K562 (cell line): ENCODE results near the gene PPT2. TPM values are rescaled to one million over a fixed set of nuclear protein-coding genes. Genes with fewer than 3 reads are reported as not detected.
A peak's percentile ranks its signal among the peaks of the same experiment; 100 is the strongest.

ENCODE experiments used
- ATF1 ChIP-seq, 2 experiments: fragments of 450-650 bp in 1 of 2; IDR thresholded peaks; 2 replicates each; pipeline ENCODE4 v1.6.1; 2016; ENCODE audit warnings: missing compliant biosample characterization in 1 of 2, missing genetic modification characterization in 1 of 2
- CAMTA2 ChIP-seq: fragments of 250-450 bp; sonication (Bioruptor Pico); conservative IDR thresholded peaks from 2 replicates; pipeline ENCODE4 v1.5.1; 2022
- CEBPB ChIP-seq: fragments of 450-650 bp; IDR thresholded peaks from 2 replicates; pipeline ENCODE4 v1.6.1; 2016; ENCODE audit warnings: missing genetic modification characterization, missing compliant biosample characterization
- DPF2 ChIP-seq: fragments of 450-650 bp; IDR thresholded peaks from 2 replicates; pipeline ENCODE4 v1.6.1; 2016
- JUND ChIP-seq, 2 experiments: IDR thresholded peaks; 2 replicates in 1 of 2; 3 replicates in 1 of 2; pipeline ENCODE4 v1.6.1; 2011; ENCODE audit warnings: borderline replicate concordance in 2 of 2, low read depth in 2 of 2, low read length in 2 of 2, improper control_type of control experiment in 1 of 2, missing biosample characterization in 1 of 2, missing genetic modification characterization in 1 of 2, missing genetic modification reagents in 1 of 2
- POLR3A ChIP-seq: IDR thresholded peaks from 2 replicates; pipeline ENCODE4 v1.6.1; 2011; ENCODE audit warnings: borderline replicate concordance, mild to moderate bottlenecking, moderate library complexity; ENCODE audit not compliant: insufficient read length, insufficient read depth; ENCODE audit errors: extremely low read depth
- PTRF ChIP-seq: fragments of 450-650 bp; IDR thresholded peaks from 2 replicates; pipeline ENCODE4 v1.6.1; 2016; ENCODE audit warnings: mild to moderate bottlenecking, missing genetic modification characterization, missing compliant biosample characterization
- RBBP5 ChIP-seq: fragments of 200-600 bp; sonication (generic); IDR thresholded peaks from 2 replicates; pipeline ENCODE4 v1.6.1; 2012; ENCODE audit warnings: borderline replicate concordance, mild to moderate bottlenecking, low read length, control low read depth, inconsistent platforms; ENCODE audit not compliant: insufficient read depth, poor library complexity, severe bottlenecking
- RBM15 ChIP-seq: fragments of 200-400 bp; formaldehyde crosslinking; IDR thresholded peaks from 2 replicates; pipeline ENCODE4 v1.6.1; 2018; ENCODE audit warnings: mild to moderate bottlenecking, low read length, moderate library complexity; ENCODE audit not compliant: insufficient read depth
- SUPT5H ChIP-seq: fragments of 450-650 bp; IDR thresholded peaks from 2 replicates; pipeline ENCODE4 v1.6.1; 2016
- TBL1XR1 ChIP-seq, 2 experiments: IDR thresholded peaks; 2 replicates each; pipeline ENCODE4 v1.6.1; 2012; ENCODE audit warnings: improper control_type of control experiment in 2 of 2, low read length in 2 of 2, mild to moderate bottlenecking in 1 of 2
- TCFL5 ChIP-seq: fragments of 250-450 bp; sonication (Bioruptor Pico); conservative IDR thresholded peaks from 2 replicates; pipeline ENCODE4 v1.6.1; 2021; ENCODE audit warnings: mild to moderate bottlenecking, moderate library complexity, matching md5 sums
- ZNF282 ChIP-seq: sonication (generic); formaldehyde crosslinking; IDR thresholded peaks from 2 replicates; pipeline ENCODE4 v1.8.1; 2023; ENCODE audit warnings: missing genetic modification reagents
- ZNF77 ChIP-seq: fragments of 250-450 bp; sonication (Bioruptor Pico); IDR thresholded peaks from 2 replicates; pipeline ENCODE4 v1.5.0; 2020
- polyA plus RNA-seq, 8 experiments: library from polyadenylated mRNA; depleted of rRNA in 4 of 8; stranded (reverse) in 5 of 8; unstranded in 3 of 8; fragments of >200 nt; fragmentation: Nextera tagmentation in 2 of 8; fragmentation: Illumina TruSeq in 1 of 8; extraction: Ambion mirVana in 2 of 8; extraction: Trizol in 1 of 8; gene quantifications; 2 replicates each; pipeline versions ENCODE4 v1.2.1 to v1.2.3, GENCODE V29; 2011 to 2014; ENCODE audit warnings: inconsistent platforms in 1 of 8, missing spikeins in 1 of 8
- total RNA-seq, 7 experiments: library from RNA; depleted of rRNA in 6 of 7; stranded (reverse); fragments of >200 nt in 6 of 7; fragmentation: Illumina TruSeq in 2 of 7; extraction: Trizol in 2 of 7; gene quantifications; 2 replicates each; pipeline versions ENCODE4 v1.2.1 to v1.2.3, GENCODE V29; 2011 to 2021; ENCODE audit warnings: low replicate concordance in 1 of 7
- TF ChIP-seq, protein P1 (sequence below), 2 experiments: fragments of 450-650 bp; IDR thresholded peaks; 2 replicates each; pipeline ENCODE4 v1.6.1; 2016; ENCODE audit warnings: mild to moderate bottlenecking in 2 of 2, borderline replicate concordance in 1 of 2, low read depth in 1 of 2, moderate library complexity in 1 of 2
- TF ChIP-seq, protein P2 (sequence below): sonication (generic); formaldehyde crosslinking; IDR thresholded peaks from 2 replicates; pipeline ENCODE4 v1.8.1; 2022; ENCODE audit warnings: missing genetic modification reagents
- TF ChIP-seq, protein P3 (sequence below): sonication (generic); formaldehyde crosslinking; IDR thresholded peaks from 2 replicates; pipeline ENCODE4 v1.8.0; 2022; ENCODE audit warnings: mild to moderate bottlenecking, missing genetic modification reagents

The PPT2 gene
- total and polyA plus RNA-seq, 9 of the 15 experiments (the other 6 are each of a cell fraction or from before 2014, with no cell fraction given) = 27.4 to 98.8 (median 69.9) TPM

DNA sequence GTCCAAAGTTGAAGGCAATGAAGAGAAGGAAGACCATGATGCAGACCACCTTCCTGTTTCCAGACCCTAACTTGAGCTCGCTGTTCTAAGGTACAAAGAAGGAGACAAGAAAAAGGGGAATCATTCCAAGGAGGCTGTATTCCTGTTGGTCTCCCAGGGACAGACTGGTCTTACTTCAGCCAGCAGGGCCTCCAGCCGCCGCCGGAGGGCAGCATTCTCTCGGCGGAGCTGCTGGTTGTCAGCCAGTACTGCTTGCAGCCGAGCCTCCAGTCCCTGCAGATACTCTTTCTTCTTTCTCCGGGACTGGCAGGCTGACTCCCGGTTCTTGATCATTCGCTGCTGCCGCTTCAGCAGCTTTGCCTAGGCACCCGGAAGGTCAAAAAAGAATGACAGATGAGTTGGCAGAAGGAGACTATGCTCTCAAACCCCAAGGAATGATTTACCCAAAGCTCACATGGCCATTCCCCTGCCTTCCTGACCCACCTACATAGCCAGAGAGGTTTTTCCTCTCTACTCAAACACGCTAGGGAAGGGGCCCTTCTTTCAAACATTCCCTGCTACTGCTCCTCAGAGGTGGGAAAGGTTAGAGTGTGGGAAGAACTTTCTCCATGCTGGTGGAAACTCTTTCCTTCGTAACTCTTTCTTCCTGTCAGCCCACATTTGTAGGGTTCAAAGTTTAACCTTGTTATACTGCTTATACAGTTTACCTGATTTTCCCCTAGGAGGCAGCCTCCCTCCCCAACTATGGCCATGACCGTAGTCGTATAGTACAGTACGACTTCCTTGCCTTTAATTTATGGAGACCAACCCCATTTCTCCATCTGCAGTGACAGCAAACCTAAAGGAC is 34.9 kb upstream of the PPT2 start (continued):
- TF ChIP-seq, protein P1, sequence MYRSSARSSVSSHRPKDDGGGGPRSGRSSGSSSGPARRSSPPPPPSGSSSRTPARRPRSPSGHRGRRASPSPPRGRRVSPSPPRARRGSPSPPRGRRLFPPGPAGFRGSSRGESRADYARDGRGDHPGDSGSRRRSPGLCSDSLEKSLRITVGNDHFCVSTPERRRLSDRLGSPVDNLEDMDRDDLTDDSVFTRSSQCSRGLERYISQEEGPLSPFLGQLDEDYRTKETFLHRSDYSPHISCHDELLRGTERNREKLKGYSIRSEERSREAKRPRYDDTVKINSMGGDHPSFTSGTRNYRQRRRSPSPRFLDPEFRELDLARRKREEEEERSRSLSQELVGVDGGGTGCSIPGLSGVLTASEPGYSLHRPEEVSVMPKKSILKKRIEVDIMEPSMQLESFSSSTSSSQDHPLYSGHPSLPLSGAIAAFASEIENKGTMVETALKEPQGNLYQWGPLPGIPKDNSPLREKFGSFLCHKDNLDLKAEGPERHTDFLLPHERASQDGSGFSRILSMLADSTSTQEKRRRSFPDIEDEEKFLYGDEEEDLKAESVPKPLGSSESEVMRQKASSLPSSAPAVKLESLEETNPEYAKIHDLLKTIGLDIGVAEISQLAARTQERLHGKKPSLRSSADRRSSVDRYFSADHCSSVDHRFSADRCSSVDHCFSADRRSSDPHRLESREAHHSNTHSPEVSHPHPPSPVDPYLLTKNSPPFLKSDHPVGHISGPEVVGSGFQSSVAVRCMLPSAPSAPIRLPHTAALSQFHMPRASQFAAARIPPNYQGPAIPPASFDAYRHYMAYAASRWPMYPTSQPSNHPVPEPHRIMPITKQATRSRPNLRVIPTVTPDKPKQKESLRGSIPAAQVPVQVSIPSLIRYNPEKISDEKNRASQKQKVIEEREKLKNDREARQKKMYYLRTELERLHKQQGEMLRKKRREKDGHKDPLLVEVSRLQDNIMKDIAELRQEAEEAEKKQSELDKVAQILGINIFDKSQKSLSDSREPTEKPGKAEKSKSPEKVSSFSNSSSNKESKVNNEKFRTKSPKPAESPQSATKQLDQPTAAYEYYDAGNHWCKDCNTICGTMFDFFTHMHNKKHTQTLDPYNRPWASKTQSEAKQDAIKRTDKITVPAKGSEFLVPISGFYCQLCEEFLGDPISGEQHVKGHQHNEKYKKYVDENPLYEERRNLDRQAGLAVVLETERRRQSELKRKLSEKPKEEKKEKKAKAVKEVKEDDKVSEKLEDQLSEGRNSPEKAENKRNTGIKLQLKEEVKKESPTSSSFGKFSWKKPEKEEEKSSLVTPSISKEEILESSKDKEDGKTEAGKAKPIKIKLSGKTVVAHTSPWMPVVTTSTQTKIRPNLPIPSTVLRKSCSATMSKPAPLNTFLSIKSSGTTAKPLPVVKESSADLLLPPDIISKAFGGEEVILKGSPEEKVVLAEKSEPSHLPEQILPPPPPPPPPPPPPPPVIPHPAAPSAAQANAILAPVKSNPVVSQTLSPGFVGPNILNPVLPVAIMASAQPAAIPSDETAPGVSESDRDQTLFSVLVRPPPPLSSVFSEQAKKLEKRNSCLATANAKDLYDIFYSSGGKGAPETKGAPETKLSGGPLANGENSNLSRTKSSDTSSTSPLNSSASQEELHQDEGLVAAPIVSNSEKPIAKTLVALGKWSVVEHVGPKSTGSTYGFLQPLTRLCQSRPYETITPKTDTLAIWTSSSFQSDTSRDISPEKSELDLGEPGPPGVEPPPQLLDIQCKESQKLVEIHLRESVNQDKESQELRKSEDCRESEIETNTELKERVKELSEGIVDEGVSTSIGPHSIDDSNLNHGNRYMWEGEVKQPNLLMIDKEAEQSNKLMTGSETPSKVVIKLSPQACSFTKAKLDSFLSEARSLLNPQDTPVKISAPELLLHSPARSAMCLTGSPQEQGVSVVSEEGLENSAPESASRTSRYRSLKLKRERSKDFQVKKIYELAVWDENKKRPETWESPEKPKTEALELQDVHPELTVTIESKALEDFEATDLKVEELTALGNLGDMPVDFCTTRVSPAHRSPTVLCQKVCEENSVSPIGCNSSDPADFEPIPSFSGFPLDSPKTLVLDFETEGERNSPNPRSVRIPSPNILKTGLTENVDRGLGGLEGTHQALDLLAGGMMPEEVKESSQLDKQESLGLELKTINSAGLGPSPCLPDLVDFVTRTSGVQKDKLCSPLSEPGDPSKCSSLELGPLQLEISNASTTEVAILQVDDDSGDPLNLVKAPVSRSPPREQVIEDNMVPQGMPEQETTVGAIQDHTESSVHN (IDR thresholded peaks at IDR 0.05; ENCODE audit: borderline replicate concordance in 1 of 2, low read depth in 1 of 2) = no peak
- TF ChIP-seq SUPT5H (no peak), POLR3A (no peak), DPF2 (no peak), PTRF (tag) (no peak), ZNF282 (CRISPR knock-in tag) (no peak), ATF1 (CRISPR knock-in tag; IDR thresholded peaks at IDR 0.05) (no peak), ATF1 (tag; IDR thresholded peaks at IDR 0.05) (peak; percentile 32; the same call in 1 of the 2 replicates), CAMTA2 (no peak), ZNF77 (CRISPR knock-in tag) (no peak), TBL1XR1 (IDR thresholded peaks at IDR 0.05; ENCODE audit: low read length in 2 of 2) (0 out of 4 replicates have a peak, but pooled peaks of 1 of the 2 experiments have one; percentile 34), TCFL5 (CRISPR knock-in tag) (no peak), RBBP5 (no peak), JUND (IDR thresholded peaks at IDR 0.05; ENCODE audit: borderline replicate concordance, low read depth, low read length) (peak; percentile 64; the same call in 1 of the 2 replicates), JUND (tag; IDR thresholded peaks at IDR 0.05; ENCODE audit: borderline replicate concordance, low read depth, low read length) (peak; percentile 41; the same call in 1 of the 3 replicates), RBM15 (no peak), CEBPB (no peak)
- TF ChIP-seq, protein P2, sequence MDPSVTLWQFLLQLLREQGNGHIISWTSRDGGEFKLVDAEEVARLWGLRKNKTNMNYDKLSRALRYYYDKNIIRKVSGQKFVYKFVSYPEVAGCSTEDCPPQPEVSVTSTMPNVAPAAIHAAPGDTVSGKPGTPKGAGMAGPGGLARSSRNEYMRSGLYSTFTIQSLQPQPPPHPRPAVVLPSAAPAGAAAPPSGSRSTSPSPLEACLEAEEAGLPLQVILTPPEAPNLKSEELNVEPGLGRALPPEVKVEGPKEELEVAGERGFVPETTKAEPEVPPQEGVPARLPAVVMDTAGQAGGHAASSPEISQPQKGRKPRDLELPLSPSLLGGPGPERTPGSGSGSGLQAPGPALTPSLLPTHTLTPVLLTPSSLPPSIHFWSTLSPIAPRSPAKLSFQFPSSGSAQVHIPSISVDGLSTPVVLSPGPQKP (CRISPR knock-in tag) = no peak
- TF ChIP-seq, protein P3, sequence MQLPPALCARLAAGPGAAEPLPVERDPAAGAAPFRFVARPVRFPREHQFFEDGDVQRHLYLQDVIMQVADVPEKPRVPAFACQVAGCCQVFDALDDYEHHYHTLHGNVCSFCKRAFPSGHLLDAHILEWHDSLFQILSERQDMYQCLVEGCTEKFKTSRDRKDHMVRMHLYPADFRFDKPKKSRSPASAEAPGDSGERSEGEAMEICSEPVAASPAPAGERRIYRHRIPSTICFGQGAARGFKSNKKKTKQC (CRISPR knock-in tag) = no peak
